22Rv1 (cell line): ENCODE results near the gene TMEM178B.

Experiments
- ZFX ChIP-seq: fragments of 450-650 bp; IDR thresholded peaks from 2 replicates; pipeline ENCODE4 v1.6.1; 2017; ENCODE audit warnings: antibody characterized with exemption, borderline replicate concordance
- TF ChIP-seq, protein P1 (sequence below): fragments of 450-650 bp; IDR thresholded peaks from 2 replicates; pipeline ENCODE4 v1.5.1; 2017; ENCODE audit warnings: mild to moderate bottlenecking

DNA sequence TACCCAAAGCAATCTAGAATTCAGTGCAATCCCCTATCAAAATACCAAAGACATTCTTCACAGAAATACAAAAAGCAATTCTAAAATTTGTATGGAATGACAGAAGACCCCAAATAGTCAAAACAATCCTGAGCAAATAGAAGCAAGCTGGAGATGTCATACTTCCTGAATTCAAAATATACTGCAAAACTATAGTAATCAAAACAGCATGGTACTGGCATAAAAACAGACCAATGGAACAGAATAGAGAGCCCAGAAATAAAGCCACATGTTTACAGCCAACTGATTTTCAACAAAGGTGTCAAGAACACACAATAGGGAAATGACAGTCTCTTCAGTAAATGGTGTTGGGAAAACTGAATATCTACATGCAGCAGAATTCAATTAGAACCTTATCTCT is 353.3 kb downstream of the TMEM178B start:
- TF ChIP-seq, protein P1, sequence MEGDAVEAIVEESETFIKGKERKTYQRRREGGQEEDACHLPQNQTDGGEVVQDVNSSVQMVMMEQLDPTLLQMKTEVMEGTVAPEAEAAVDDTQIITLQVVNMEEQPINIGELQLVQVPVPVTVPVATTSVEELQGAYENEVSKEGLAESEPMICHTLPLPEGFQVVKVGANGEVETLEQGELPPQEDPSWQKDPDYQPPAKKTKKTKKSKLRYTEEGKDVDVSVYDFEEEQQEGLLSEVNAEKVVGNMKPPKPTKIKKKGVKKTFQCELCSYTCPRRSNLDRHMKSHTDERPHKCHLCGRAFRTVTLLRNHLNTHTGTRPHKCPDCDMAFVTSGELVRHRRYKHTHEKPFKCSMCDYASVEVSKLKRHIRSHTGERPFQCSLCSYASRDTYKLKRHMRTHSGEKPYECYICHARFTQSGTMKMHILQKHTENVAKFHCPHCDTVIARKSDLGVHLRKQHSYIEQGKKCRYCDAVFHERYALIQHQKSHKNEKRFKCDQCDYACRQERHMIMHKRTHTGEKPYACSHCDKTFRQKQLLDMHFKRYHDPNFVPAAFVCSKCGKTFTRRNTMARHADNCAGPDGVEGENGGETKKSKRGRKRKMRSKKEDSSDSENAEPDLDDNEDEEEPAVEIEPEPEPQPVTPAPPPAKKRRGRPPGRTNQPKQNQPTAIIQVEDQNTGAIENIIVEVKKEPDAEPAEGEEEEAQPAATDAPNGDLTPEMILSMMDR: no peak
- TF ChIP-seq ZFX: no peak
